Measurements from ENCODE around the gene TMEM17. TPM values are rescaled to one million over a fixed set of nuclear protein-coding genes. Genes with fewer than 3 reads are reported as not detected.

TMEM17 gene
- polyA plus RNA-seq, 1 of the 3 experiments (the other 2 are of a cell fraction): 5.5 TPM

- ChIA-PET POLR2A (no interaction called here), CTCF (interaction anchor here (0.9 to 1.9 kb wide), 4 partner anchors 22 to 43 kb away, joined by 3 to 5 read pairs (median 4); no protein-coding TSS in a partner anchor)
- peak overlapping the region; percentile 3 to 80; a peak in 1 of 4 replicates for H3K27ac ChIP-seq (ENCODE audit: low read depth in 2 of 2, low read length in 1 of 2)
- H2AFZ ChIP-seq (ENCODE audit: low read depth): no peak overlapping the region
- peaks cover 7 to 14% of the 10 kb centered on the region in 2 experiments; a peak in 2 of 4 replicates for H3K4me1 ChIP-seq (ENCODE audit: control insufficient read depth in 1 of 2, insufficient read depth in 2 of 2, low read depth in 1 of 2, low read length in 1 of 2)
- H4K20me1 ChIP-seq (ENCODE audit: insufficient read depth): no peaks in the 10 kb centered on the region
- no peak overlapping the region for H3K4me3 ChIP-seq (ENCODE audit: low read depth in 2 of 2, low read length in 1 of 2)
- H3K27me3 ChIP-seq (ENCODE audit: insufficient read depth): no peaks in the 10 kb centered on the region
- peaks cover 3% of the 10 kb centered on the region for H3F3A ChIP-seq (replicated peaks; ENCODE audit: insufficient read depth)
- WGBS (ENCODE audit: low lambda C conversion rate): 47% methylated on average over 5 of the region's 5 CpGs
- no peaks in the 10 kb centered on the region for H3K9me3 ChIP-seq
- no peak for DNase-seq
- H3K4me2 ChIP-seq: no peak overlapping the region
- TF ChIP-seq TAF1 (IDR thresholded peaks at IDR 0.05; ENCODE audit: borderline replicate concordance, low read depth, low read length) (no peak), PBX3 (IDR thresholded peaks at IDR 0.05) (no peak), REST (IDR thresholded peaks at IDR 0.05; ENCODE audit: low read depth, low read length) (no peak), FOXJ3 (CRISPR knock-in tag; IDR thresholded peaks at IDR 0.05) (no peak), MEF2A (IDR thresholded peaks at IDR 0.05; ENCODE audit: borderline replicate concordance, low read depth) (no peak), ELF1 (IDR thresholded peaks at IDR 0.05) (no peak), SIN3A (IDR thresholded peaks at IDR 0.05; ENCODE audit: borderline replicate concordance, low read depth, low read length) (no peak), TEAD4 (IDR thresholded peaks at IDR 0.05; ENCODE audit: borderline replicate concordance, insufficient read depth) (no peak), TCF12 (IDR thresholded peaks at IDR 0.05) (0 out of 2 replicates have a peak, but pooled peaks have one; percentile 15)
- H3K79me2 ChIP-seq (ENCODE audit: insufficient read depth): no peaks in the 10 kb centered on the region
- H3K36me3 ChIP-seq (replicated peaks in 1 of 2; ENCODE audit: control insufficient read depth in 1 of 2, insufficient read depth in 2 of 2, low read length in 1 of 2): no peaks in the 10 kb centered on the region
- no peak overlapping the region for H3K9ac ChIP-seq
- H3K9me2 ChIP-seq: no peaks in the 10 kb centered on the region
Observed at GRCh38 chr2:62485761-62486438, 20.1 kb downstream of the TMEM17 start.

- CTCF ChIA-PET: interaction anchor here (1.4 to 2.0 kb wide), 3 partner anchors 12 to 26 kb away, joined by 5 to 6 read pairs (median 6); no protein-coding TSS in a partner anchor
- no peaks in the 10 kb centered on the region for H3K27me3 ChIP-seq (ENCODE audit: insufficient read depth)
- H3K9me3 ChIP-seq: no peaks in the 10 kb centered on the region
- no peak for DNase-seq
- WGBS (ENCODE audit: low lambda C conversion rate): 91% methylated on average over 5 of the region's 6 CpGs
- no peaks in the 10 kb centered on the region for H3K36me3 ChIP-seq (replicated peaks in 1 of 2; ENCODE audit: control insufficient read depth in 1 of 2, insufficient read depth in 2 of 2, low read length in 1 of 2)
- no peak overlapping the region for H3K9ac ChIP-seq
- no peak overlapping the region for H2AFZ ChIP-seq (ENCODE audit: low read depth)
- H3K9me2 ChIP-seq: no peaks in the 10 kb centered on the region
- no peaks in the 10 kb centered on the region for H3K79me2 ChIP-seq (ENCODE audit: insufficient read depth)
- no peak overlapping the region for H3K27ac ChIP-seq (ENCODE audit: low read depth in 2 of 2, low read length in 1 of 2)
- H3K4me2 ChIP-seq: no peak overlapping the region
- H3F3A ChIP-seq (replicated peaks; ENCODE audit: insufficient read depth): no peaks in the 10 kb centered on the region
- H4K20me1 ChIP-seq (ENCODE audit: insufficient read depth): no peaks in the 10 kb centered on the region
- POLR2A ChIA-PET: no interaction called here
- H3K4me3 ChIP-seq (ENCODE audit: low read depth in 2 of 2, low read length in 1 of 2): no peak overlapping the region
- peaks cover 7 to 8% of the 10 kb centered on the region in 2 experiments; a peak in 3 of 4 replicates for H3K4me1 ChIP-seq (ENCODE audit: control insufficient read depth in 1 of 2, insufficient read depth in 2 of 2, low read depth in 1 of 2, low read length in 1 of 2)
- TF ChIP-seq PBX3 (IDR thresholded peaks at IDR 0.05) (no peak), FOXM1 (IDR thresholded peaks at IDR 0.05; ENCODE audit: low read depth) (no peak), POLR2AphosphoS5 (IDR thresholded peaks at IDR 0.05; ENCODE audit: low read depth, low read length) (no peak), MXI1 (IDR thresholded peaks at IDR 0.05; ENCODE audit: low read depth, low read length) (no peak), CTCF (IDR thresholded peaks at IDR 0.05) (no peak), RXRA (IDR thresholded peaks at IDR 0.05; ENCODE audit: borderline replicate concordance, low read depth) (no peak), YY1 (IDR thresholded peaks at IDR 0.05; ENCODE audit: low read depth) (no peak), FOSL2 (IDR thresholded peaks at IDR 0.05; ENCODE audit: borderline replicate concordance, low read depth) (no peak)
Observed at GRCh38 chr2:62482558-62483352, 23.2 kb downstream of the TMEM17 start.

Data from SK-N-SH (cell line).